Breast epithelium (tissue), 3 donors: ENCODE measurements around the gene ZNF747.

ENCODE experiments used
- CTCF ChIP-seq, 3 donors: fragments of 450-650 bp; IDR thresholded peaks; one replicate each; pipeline ENCODE4 v1.5.1; 2016 to 2017; ENCODE audit warnings: antibody characterized with exemption in 3 of 3, mild to moderate bottlenecking in 3 of 3, moderate library complexity in 3 of 3
- POLR2A ChIP-seq: fragments of 450-650 bp; IDR thresholded peaks from one replicate; pipeline ENCODE4 v1.6.1; 2016; ENCODE audit warnings: antibody characterized with exemption, mild to moderate bottlenecking, moderate library complexity

- TF ChIP-seq CTCF (IDR thresholded peaks at IDR 0.05) (no peak), POLR2A (no peak)
Observed at GRCh38 chr16:30528799-30529457, 5.7 kb downstream of the ZNF747 start.
